DOHH2 (cell line): Measurements from ENCODE around the gene ZBTB48.

Experiments used
- CTCF ChIP-seq: fragments of 200-600 bp; sonication (generic); IDR thresholded peaks from one replicate; pipeline ENCODE4 v1.5.1; 2014; ENCODE audit warnings: antibody characterized with exemption, mild to moderate bottlenecking, low read depth, low read length; ENCODE audit not compliant: poor library complexity, severe bottlenecking
- EZH2phosphoT487 ChIP-seq: fragments of 200-600 bp; sonication (generic); IDR thresholded peaks from 2 replicates; pipeline ENCODE4 v1.6.1; 2017; ENCODE audit warnings: borderline replicate concordance, mild to moderate bottlenecking, antibody characterized with exemption, low read length, moderate library complexity, mixed read lengths

DNA sequence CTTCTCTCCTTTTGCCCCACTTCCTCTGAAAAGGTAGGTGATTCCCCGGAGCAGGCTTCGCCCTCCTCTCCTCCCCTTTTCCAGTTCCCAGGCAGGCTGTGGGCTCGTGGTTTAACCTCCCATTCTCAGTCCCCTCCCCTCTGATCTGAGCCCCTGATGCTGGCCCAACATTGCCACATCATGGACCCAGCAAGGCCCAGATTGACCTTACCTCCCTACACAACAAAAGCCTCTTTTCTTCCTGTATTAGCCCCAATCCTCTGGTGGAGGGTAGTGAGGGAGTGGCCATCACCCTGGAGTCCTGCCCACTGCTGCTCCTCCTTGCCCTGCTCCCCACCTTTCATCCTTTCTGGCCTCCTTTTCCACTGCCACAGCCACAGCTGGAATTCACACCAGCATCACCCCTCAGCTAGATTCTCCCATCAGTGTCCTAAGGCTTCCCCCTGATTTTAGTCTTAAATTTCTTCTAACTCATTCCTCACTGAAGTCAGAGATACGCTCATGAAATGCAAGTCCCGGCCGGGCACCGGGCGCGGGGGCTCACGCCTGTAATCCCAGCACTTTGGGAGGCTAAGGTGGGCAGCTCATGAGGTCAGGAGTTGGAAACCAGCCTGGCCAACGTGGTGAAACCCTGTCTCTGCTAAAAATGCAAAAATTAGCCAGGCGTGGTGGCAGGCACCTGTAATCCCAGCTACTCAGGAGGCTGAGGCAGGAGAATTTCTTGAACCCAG, 7.0 kb upstream of the ZBTB48 start:
- TF ChIP-seq CTCF, result no peak
- no peak for TF ChIP-seq EZH2phosphoT487
